Ovary (tissue), 9 donors: ENCODE data around the gene DNAJC21. TPM values are rescaled to one million over a fixed set of nuclear protein-coding genes. Genes with fewer than 3 reads are reported as not detected.

ENCODE experiments used
- DNase-seq, 5 donors: peaks; one replicate each; pipeline ENCODE4 v3.0.0-alpha.2; 2019 to 2020
- H3K27ac ChIP-seq, 2 donors: fragments of 200-600 bp; one replicate each; pipeline versions ENCODE4 v1.5.1 to v1.8.0; 2019 to 2022
- H3K27me3 ChIP-seq: fragments of 200-600 bp; one replicate; pipeline ENCODE4 v1.8.0; 2022
- H3K36me3 ChIP-seq: fragments of 200-600 bp; sonication (generic); one replicate; pipeline ENCODE4 v1.5.1; 2019
- H3K4me1 ChIP-seq: one replicate; pipeline ENCODE4 v1.8.1; 2013; ENCODE audit warnings: mild to moderate bottlenecking, moderate library complexity; ENCODE audit not compliant: insufficient read depth
- H3K4me3 ChIP-seq: fragments of 200-600 bp; sonication (generic); one replicate; pipeline ENCODE4 v1.5.1; 2017
- H3K9me3 ChIP-seq, 2 donors: fragments of 200-600 bp in 1 of 2; sonication (generic) in 1 of 2; one replicate each; pipeline versions ENCODE4 v1.5.1 to v1.8.1; 2013 to 2019; ENCODE audit warnings: mild to moderate bottlenecking in 1 of 2, moderate library complexity in 1 of 2
- EP300 ChIP-seq: sonication (generic); formaldehyde crosslinking; IDR thresholded peaks from one replicate; pipeline ENCODE4 v1.6.1; 2017; ENCODE audit warnings: antibody characterized with exemption
- POLR2A ChIP-seq: fragments of 450-650 bp; IDR thresholded peaks from one replicate; pipeline ENCODE4 v1.6.1; 2017; ENCODE audit warnings: antibody characterized with exemption, mild to moderate bottlenecking, moderate library complexity
- WGBS, 3 donors: extraction: QIAGEN DNeasy Blood & Tissue Kit in 1 of 3; methylation state at CpG; one replicate each; pipeline versions ENCODE4 v1.1.5 to v1.1.7; 2013 to 2017; 5-methylcytosine and 5-hydroxymethylcytosine counted together
- intact Hi-C, 4 donors: fragments of 100-400 bp; cut with DNase I; formaldehyde crosslinking; loops; one replicate each; pipeline versions ENCODE4 v1.11.0 to v1.15.1; 2022 to 2023
- polyA plus RNA-seq, 2 donors: library from polyadenylated mRNA; stranded (reverse); fragments of 200-250 nt in 1 of 2; fragments of 350-450 nt in 1 of 2; fragmentation: Illumina TruSeq in 1 of 2; extraction: RNeasy Lipid Tissue Mini Kit (QIAGEN cat#74804) in 1 of 2; gene quantifications; one replicate each; pipeline ENCODE4 v1.2.3, GENCODE V29; 2013 to 2014
- total RNA-seq, 7 donors: library from RNA; depleted of rRNA in 2 of 7; stranded (reverse); fragments of >200 nt in 2 of 7; fragmentation: NEBNext Ultra II Directional in 3 of 7; extraction: Animal tissue kit (Norgen Biotek cat#: 25700) in 3 of 7; gene quantifications; one replicate each; pipeline versions ENCODE4 v1.1.0 to v1.2.4, GENCODE V29; 2016 to 2023
- TF ChIP-seq, protein P1 (sequence below), 3 donors: fragments of 450-650 bp in 2 of 3; fragments of 200-600 bp in 1 of 3; IDR thresholded peaks; one replicate each; pipeline versions ENCODE4 v1.5.1 to v1.8.0; 2016 to 2022; ENCODE audit warnings: antibody characterized with exemption in 3 of 3, mild to moderate bottlenecking in 1 of 3
- donor health status: DM: no; HTN: no; CAD: no; lungs with moderate emphysema.
- donor health status: DM: no; HTN: no; CAD: no.
- donor health status: Bipolar disorder and iron deficiency.
- donor health status: DM: yes; HTN: yes; CAD: no.
- donor health status: DM: no; HTN: no; CAD: no.
- donor health status: DM: yes; HTN: yes; CAD: no.

Gene DNAJC21
- total and polyA plus RNA-seq, 9 donors, result 19.4 to 38.7 (median 31.8) TPM

DNA sequence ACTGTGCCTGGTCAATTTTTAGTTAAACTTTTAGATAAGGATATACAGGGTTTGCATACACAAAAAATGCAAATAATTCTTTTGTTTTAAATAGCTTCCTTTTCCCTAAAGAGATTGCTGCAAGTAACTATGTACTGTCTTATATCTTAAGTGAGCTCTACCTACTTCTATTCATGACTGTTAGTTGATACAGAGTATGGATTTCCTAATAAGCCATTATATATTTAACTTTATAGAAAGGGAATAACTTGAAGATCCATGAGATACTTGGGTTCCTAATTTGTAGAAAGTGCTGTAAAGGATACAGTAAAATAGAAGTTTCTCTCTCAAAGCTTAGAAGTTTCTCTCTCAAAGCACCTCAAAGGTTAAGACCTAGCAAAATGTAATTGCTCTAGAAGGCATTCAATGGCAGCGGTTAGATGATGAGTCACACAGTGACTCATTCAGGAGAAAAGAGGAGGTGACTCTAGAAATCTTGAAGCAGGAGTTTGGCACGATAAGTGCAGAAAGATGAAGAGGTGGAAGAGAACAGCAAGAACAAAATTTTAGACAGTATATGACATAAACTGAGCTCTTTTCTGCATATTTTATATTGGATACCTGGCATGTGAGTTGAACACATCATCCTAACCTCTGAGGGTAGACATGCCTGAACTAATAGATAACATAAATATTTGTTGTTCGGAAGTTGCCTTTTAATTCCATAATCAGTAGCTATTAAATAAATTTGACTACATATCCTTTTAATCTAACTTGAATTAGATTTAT, 5.5 kb upstream of the DNAJC21 start:
- intact Hi-C loops, result no loop called here
- H3K9me3 ChIP-seq, result no peaks in the 10 kb centered on the region
- no peaks in the 10 kb centered on the region for H3K4me1 ChIP-seq
- no peaks in the 10 kb centered on the region for H3K27me3 ChIP-seq
- no peaks in the 10 kb centered on the region for H3K36me3 ChIP-seq
- no peak for DNase-seq
- H3K27ac ChIP-seq, result no peak overlapping the region
- TF ChIP-seq, protein P1, sequence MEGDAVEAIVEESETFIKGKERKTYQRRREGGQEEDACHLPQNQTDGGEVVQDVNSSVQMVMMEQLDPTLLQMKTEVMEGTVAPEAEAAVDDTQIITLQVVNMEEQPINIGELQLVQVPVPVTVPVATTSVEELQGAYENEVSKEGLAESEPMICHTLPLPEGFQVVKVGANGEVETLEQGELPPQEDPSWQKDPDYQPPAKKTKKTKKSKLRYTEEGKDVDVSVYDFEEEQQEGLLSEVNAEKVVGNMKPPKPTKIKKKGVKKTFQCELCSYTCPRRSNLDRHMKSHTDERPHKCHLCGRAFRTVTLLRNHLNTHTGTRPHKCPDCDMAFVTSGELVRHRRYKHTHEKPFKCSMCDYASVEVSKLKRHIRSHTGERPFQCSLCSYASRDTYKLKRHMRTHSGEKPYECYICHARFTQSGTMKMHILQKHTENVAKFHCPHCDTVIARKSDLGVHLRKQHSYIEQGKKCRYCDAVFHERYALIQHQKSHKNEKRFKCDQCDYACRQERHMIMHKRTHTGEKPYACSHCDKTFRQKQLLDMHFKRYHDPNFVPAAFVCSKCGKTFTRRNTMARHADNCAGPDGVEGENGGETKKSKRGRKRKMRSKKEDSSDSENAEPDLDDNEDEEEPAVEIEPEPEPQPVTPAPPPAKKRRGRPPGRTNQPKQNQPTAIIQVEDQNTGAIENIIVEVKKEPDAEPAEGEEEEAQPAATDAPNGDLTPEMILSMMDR (IDR thresholded peaks at IDR 0.05), result no peak
- TF ChIP-seq EP300 (no peak), POLR2A (no peak)
- WGBS, 3 donors, result 31 to 39% (median 35%) methylated on average over 3 of the region's 3 CpGs
- no peak overlapping the region for H3K4me3 ChIP-seq

DNA sequence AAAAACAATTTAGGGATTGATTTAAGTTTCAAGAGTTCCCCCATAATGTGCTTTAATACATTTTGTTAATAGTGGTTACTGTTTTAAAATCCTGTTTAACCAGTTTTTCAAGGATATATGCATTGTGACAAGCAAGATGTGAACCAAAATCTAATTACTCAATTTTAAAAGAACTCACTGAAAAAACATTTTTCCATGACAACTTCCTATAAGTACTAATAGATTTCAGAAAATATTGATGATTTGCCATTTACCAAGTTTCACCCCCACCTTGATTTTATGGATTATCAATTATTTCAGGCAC, 4.9 kb upstream of the DNAJC21 start:
- Histone ChIP-seq H3K36me3 (no peaks in the 10 kb centered on the region), H3K4me1 (no peaks in the 10 kb centered on the region), H3K27me3 (no peaks in the 10 kb centered on the region), H3K9me3 (no peaks in the 10 kb centered on the region), H3K27ac (no peak overlapping the region), H3K4me3 (no peak overlapping the region)
- TF ChIP-seq EP300, result no peak
- TF ChIP-seq, protein P1 (IDR thresholded peaks at IDR 0.05), result no peak
- TF ChIP-seq POLR2A, result no peak
- no peak for DNase-seq
- intact Hi-C loops, result no loop called here

DNA sequence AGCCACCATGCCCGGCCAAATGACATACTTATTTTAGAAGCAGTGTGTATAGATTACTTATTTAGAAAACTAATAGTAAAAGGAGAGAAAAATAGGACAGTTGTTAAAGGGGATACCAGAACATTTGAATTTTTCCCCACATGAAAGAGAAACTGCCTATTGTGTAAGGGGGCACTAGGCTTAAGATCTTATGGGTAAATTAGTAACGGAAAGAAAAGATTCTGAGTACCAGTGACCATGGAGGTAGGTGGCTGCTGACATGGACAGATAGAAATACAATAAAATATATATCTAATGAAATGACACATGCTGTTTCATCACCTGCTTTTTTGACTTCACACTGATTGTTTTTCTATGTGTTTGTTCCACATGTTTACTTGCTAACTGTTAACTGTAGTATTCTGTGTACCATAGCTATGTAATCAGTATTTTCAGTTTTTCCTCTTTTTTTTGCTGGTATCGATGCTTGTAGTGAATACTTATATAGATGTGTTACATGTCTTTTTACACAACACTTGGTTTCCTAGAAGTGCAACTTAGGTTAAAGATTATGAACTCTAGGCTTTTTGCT, 3.0 kb upstream of the DNAJC21 start:
- DNase-seq, result no peak
- WGBS, 3 donors, result 88 to 90% (median 88%) methylated on average over 3 of the region's 3 CpGs
- H3K36me3 ChIP-seq, result no peaks in the 10 kb centered on the region

DNA sequence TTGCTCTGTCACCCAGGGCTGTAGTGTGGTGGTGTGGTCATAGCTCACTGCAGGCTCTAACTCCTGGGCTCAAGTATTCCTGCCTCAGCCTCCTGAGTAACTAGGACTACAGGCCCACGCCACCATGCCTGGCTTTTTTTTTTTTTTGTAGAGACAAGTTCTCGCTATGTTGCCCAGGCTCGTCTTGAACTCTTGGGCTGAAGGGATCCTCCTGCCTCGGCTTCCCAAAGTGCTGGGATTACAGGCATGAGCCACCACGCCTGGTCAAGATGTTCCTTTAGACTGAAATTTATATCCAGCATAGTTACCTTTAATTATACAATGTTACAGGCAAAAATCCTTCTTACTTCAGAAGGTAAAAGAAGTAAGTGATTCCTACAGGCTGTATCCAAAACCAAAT, 1.6 kb upstream of the DNAJC21 start:
- Histone ChIP-seq H3K27me3 (no peaks in the 10 kb centered on the region), H3K4me3 (no peak overlapping the region), H3K4me1 (peaks cover 2% of the 10 kb centered on the region), H3K36me3 (no peaks in the 10 kb centered on the region), H3K9me3 (no peaks in the 10 kb centered on the region), H3K27ac (no peak overlapping the region)
- intact Hi-C loops, result no loop called here
- no peak for DNase-seq
- 88 to 92% (median 90%) methylated on average over 5 of the region's 5 CpGs for WGBS, 3 donors
- no peak for TF ChIP-seq POLR2A
- TF ChIP-seq EP300, result no peak
- TF ChIP-seq, protein P1 (IDR thresholded peaks at IDR 0.05), result no peak

More for the DNA sequence above, 3.0 kb upstream of the DNAJC21 start:
- H3K4me3 ChIP-seq, result no peak overlapping the region
- H3K27ac ChIP-seq, result no peak overlapping the region
- H3K9me3 ChIP-seq, result no peaks in the 10 kb centered on the region
- no peaks in the 10 kb centered on the region for H3K4me1 ChIP-seq
- TF ChIP-seq, protein P1 (IDR thresholded peaks at IDR 0.05), result no peak
- H3K27me3 ChIP-seq, result no peaks in the 10 kb centered on the region
- intact Hi-C loops, result no loop called here
